ENCODE data around the gene FAM32A. TPM values are rescaled to one million over a fixed set of nuclear protein-coding genes. Genes with fewer than 3 reads are reported as not detected.

FAM32A gene
- total and polyA plus RNA-seq, 10 of the 15 experiments (the other 5 are each of a cell fraction or from before 2014, with no cell fraction given): 33.3 to 116 (median 71.9) TPM

GRCh38 chr19:16180611-16181010, 4.6 kb upstream of the FAM32A start:
- Histone ChIP-seq H3K27ac (ENCODE audit: control insufficient read depth, insufficient read depth) (no peak overlapping the region), H3K4me3 (no peak overlapping the region), H3K79me2 (ENCODE audit: control insufficient read depth, insufficient read depth, low read length) (peaks cover 4% of the 10 kb centered on the region), H3K9me3 (replicated peaks; ENCODE audit: control insufficient read depth, insufficient read depth, low read length) (peaks cover 2% of the 10 kb centered on the region), H3K9ac (ENCODE audit: control insufficient read depth, insufficient read depth, low read length) (no peak overlapping the region), H3K36me3 (ENCODE audit: control insufficient read depth in 2 of 2, insufficient read depth in 2 of 2, low read length in 1 of 2) (no peaks in the 10 kb centered on the region), H4K20me1 (ENCODE audit: control insufficient read depth, insufficient read depth) (no peaks in the 10 kb centered on the region), H3K27me3 (replicated peaks in 1 of 2; ENCODE audit: control insufficient read depth in 2 of 2, insufficient read depth in 2 of 2, low read length in 1 of 2) (no peaks in the 10 kb centered on the region), H3K4me1 (ENCODE audit: control insufficient read depth, insufficient read depth, low read length) (peaks cover 11% of the 10 kb centered on the region), H2AFZ (ENCODE audit: control insufficient read depth, low read depth, low read length) (no peak overlapping the region), H3K4me2 (ENCODE audit: control insufficient read depth, insufficient read depth) (no peak overlapping the region)
- BruUV-seq (replicated peaks): no TSS peak
- RAD21 ChIA-PET (ENCODE audit: unreplicated experiment): interaction anchor here (0.6 to 4.5 kb wide), 11 partner anchors 14 to 551 kb away, joined by 3 to 27 read pairs (median 6); partner anchors contain the start of gene HSH2D
- FAIRE-seq (no peak), DNase-seq (ENCODE audit: low read depth, low spot score) (no peak), ATAC-seq (no peak)
- CTCF ChIA-PET: interaction anchor here (0.7 to 4.8 kb wide), 8 partner anchors 20 to 139 kb away, joined by 3 to 59 read pairs (median 7); partner anchors contain the start of gene HSH2D
- WGBS (ENCODE audit: insufficient coverage, insufficient replicate concordance, low lambda C conversion rate, missing lambda C conversion rate): 87% methylated on average over 4 of the region's 4 CpGs
- SMC1A ChIA-PET (ENCODE audit: uncharacterized antibody, unreplicated experiment): interaction anchor here (0.8 to 7.4 kb wide), 14 partner anchors 11 to 551 kb away, joined by 3 to 49 read pairs (median 6); no protein-coding TSS in a partner anchor
- in situ Hi-C loops (cut with MboI) (loop anchor here (5.0 kb wide), 1 partner anchor 113 kb away; no protein-coding TSS in a partner anchor), intact Hi-C loops (cut with micrococcal nuclease; ENCODE audit: unreplicated experiment) (no loop called here)
- POLR2A ChIA-PET: interaction anchor here (0.5 to 2.0 kb wide), 7 partner anchors 33 to 143 kb away, joined by 3 to 11 read pairs (median 4); no protein-coding TSS in a partner anchor
- TF ChIP-seq EED (IDR thresholded peaks at IDR 0.05; ENCODE audit: low read depth) (no peak), SPI1 (IDR thresholded peaks at IDR 0.05; ENCODE audit: borderline replicate concordance, insufficient read depth, low read depth, low read length) (no peak), LARP7 (IDR thresholded peaks at IDR 0.05) (no peak), CHD2 (IDR thresholded peaks at IDR 0.05; ENCODE audit: borderline replicate concordance, low read depth, low read length) (no peak), TCF12 (IDR thresholded peaks at IDR 0.05; ENCODE audit: low read depth, low read length) (no peak), SMAD1 (IDR thresholded peaks at IDR 0.05; ENCODE audit: low read depth, partially characterized antibody) (no peak)
